ENCODE measurements around the gene MGARP. TPM values are rescaled to one million over a fixed set of nuclear protein-coding genes. Genes with fewer than 3 reads are reported as not detected.
"Not testable (repeated sequence)": the region's sequence is repeated elsewhere in the genome, so short reads cannot be mapped to it uniquely, and the experiment has no call there.

Gene MGARP
- total RNA-seq, 2 experiments from 2014 or later = not detected

DNA sequence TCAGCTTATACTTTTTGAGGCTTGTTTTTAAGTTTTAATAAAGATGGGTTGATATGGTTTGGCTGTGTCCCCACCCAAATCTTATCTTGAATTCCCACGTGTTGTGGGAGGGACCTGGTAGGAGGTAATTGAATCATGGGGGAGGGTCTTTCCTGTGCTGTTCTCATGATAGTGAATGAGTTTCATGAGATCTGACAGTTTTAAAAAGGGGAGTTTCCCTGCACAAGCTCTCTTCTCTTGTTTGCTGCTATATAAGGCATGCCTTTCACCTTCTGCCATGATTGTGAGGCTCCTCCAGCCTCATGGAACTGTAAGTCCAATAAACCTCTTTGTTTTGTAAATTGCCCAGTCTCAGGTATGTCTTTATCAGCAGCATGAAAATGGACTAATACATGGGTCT is 42.0 kb upstream of the MGARP start:
- H3K4me3 ChIP-seq (ENCODE audit: low read length); H3K9me3 Mint-ChIP-seq; H3K4me3 Mint-ChIP-seq; H3K27me3 ChIP-seq (ENCODE audit: control insufficient read depth in 1 of 2, insufficient read depth in 2 of 2, low read length in 2 of 2); H3K36me3 ChIP-seq (ENCODE audit: insufficient read depth, low read length); DNase-seq; ATAC-seq (ENCODE audit: poor library complexity); H3K9me3 ChIP-seq (ENCODE audit: control insufficient read depth in 1 of 2, insufficient read depth in 1 of 2, low read length in 2 of 2); H3K27ac Mint-ChIP-seq; intact Hi-C loops (cut with DNase I, micrococcal nuclease); POLR2A ChIA-PET; H3K27me3 Mint-ChIP-seq; H3K27ac ChIP-seq (ENCODE audit: low read depth in 1 of 2, low read length in 2 of 2): not testable (repeated sequence)
- Mint-ChIP-seq H3K4me1 (ENCODE audit: low read depth) (peaks cover 66% of the 10 kb centered on the region), H3K36me3 (ENCODE audit: low read depth) (peaks cover 30% of the 10 kb centered on the region)
- peaks cover 24% of the 10 kb centered on the region for H3K4me1 ChIP-seq (ENCODE audit: insufficient read depth, low read length)
- CTCF ChIA-PET = interaction anchor here (0.9 to 1.2 kb wide), 2 partner anchors 26 to 79 kb away, joined by 3 read pairs; no protein-coding TSS in a partner anchor

DNA sequence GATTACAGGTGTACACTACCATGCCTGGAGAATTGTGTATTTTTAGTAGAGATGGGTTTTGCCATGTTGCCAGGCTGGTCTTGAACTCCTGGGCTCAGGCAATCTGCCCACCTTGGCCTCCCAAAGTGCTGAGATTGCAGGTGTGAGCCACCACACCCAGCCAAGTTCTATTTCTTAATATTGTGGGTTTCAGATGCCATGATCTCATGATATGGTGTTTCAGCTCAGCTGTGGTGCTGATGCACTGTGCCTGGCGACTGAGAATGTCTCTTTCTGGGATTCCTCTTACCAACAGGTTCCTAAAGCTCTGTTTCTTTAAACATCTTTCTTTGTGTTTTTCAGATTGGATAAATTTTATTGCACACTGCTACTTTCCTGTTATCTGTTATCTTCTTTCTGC is 39.5 kb upstream of the MGARP start:
- TF ChIP-seq, protein P1, sequence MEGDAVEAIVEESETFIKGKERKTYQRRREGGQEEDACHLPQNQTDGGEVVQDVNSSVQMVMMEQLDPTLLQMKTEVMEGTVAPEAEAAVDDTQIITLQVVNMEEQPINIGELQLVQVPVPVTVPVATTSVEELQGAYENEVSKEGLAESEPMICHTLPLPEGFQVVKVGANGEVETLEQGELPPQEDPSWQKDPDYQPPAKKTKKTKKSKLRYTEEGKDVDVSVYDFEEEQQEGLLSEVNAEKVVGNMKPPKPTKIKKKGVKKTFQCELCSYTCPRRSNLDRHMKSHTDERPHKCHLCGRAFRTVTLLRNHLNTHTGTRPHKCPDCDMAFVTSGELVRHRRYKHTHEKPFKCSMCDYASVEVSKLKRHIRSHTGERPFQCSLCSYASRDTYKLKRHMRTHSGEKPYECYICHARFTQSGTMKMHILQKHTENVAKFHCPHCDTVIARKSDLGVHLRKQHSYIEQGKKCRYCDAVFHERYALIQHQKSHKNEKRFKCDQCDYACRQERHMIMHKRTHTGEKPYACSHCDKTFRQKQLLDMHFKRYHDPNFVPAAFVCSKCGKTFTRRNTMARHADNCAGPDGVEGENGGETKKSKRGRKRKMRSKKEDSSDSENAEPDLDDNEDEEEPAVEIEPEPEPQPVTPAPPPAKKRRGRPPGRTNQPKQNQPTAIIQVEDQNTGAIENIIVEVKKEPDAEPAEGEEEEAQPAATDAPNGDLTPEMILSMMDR (IDR thresholded peaks at IDR 0.05) = no peak
- POLR2A ChIA-PET = interaction anchor here (1.2 kb wide), 1 partner anchor 18 kb away, joined by 3 read pairs; the partner anchor contains the start of gene NAA15
- no peak overlapping the region for H3K4me3 ChIP-seq (ENCODE audit: low read length)
- peaks cover 75% of the 10 kb centered on the region for H3K4me1 Mint-ChIP-seq (ENCODE audit: low read depth)
- H3K4me1 ChIP-seq (ENCODE audit: insufficient read depth, low read length) = peaks cover 39% of the 10 kb centered on the region
- no peaks in the 10 kb centered on the region for H3K36me3 ChIP-seq (ENCODE audit: insufficient read depth, low read length)
- no peak overlapping the region for H3K4me3 Mint-ChIP-seq
- no peaks in the 10 kb centered on the region for H3K27me3 ChIP-seq (ENCODE audit: control insufficient read depth in 1 of 2, insufficient read depth in 2 of 2, low read length in 2 of 2)
- ATAC-seq (ENCODE audit: poor library complexity) (no peak), DNase-seq (no peak)
- H3K9me3 ChIP-seq (ENCODE audit: control insufficient read depth in 1 of 2, insufficient read depth in 1 of 2, low read length in 2 of 2) = no peaks in the 10 kb centered on the region
- CTCF ChIA-PET = no interaction called here
- H3K27ac ChIP-seq (ENCODE audit: low read depth in 1 of 2, low read length in 2 of 2) = no peak overlapping the region
- peak overlapping the region; percentile 25 for H3K27ac Mint-ChIP-seq
- no peaks in the 10 kb centered on the region for H3K9me3 Mint-ChIP-seq
- H3K27me3 Mint-ChIP-seq = no peaks in the 10 kb centered on the region
- H3K36me3 Mint-ChIP-seq (ENCODE audit: low read depth) = peaks cover 19% of the 10 kb centered on the region
- intact Hi-C loops (cut with DNase I, micrococcal nuclease) = no loop called here

DNA sequence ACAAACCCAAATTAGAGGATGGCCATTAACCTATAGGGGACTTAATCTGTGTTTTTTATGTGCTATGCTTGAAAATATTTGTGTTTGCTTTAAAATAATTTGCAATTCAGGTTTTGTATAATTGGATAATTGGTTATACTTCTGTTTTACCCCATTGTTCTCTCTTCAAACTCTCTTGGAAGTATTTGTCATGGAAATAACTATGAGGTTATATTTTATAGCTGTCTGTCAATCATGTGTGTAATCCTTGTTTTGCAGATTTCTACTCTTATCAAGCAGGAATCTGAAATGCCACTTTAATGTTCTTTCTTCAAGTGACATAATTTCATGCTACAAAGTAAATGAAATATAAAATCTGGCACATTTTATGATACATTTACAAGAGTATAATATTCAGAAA is 37.6 kb upstream of the MGARP start:
- Histone ChIP-seq H3K27me3 (ENCODE audit: control insufficient read depth in 1 of 2, insufficient read depth in 2 of 2, low read length in 2 of 2) (no peaks in the 10 kb centered on the region), H3K4me3 (ENCODE audit: low read length) (no peak overlapping the region), H3K36me3 (ENCODE audit: insufficient read depth, low read length) (no peaks in the 10 kb centered on the region), H3K27ac (ENCODE audit: low read depth in 1 of 2, low read length in 2 of 2) (no peak overlapping the region), H3K4me1 (ENCODE audit: insufficient read depth, low read length) (peaks cover 49% of the 10 kb centered on the region), H3K9me3 (ENCODE audit: control insufficient read depth in 1 of 2, insufficient read depth in 1 of 2, low read length in 2 of 2) (no peaks in the 10 kb centered on the region)
- CTCF ChIA-PET = no interaction called here
- no peak for ATAC-seq (ENCODE audit: poor library complexity)
- no peak for DNase-seq
- Mint-ChIP-seq H3K27ac (peak overlapping the region; percentile 60), H3K27me3 (no peaks in the 10 kb centered on the region), H3K9me3 (no peaks in the 10 kb centered on the region), H3K36me3 (ENCODE audit: low read depth) (peaks cover 18% of the 10 kb centered on the region), H3K4me3 (no peak overlapping the region), H3K4me1 (ENCODE audit: low read depth) (peaks cover 75% of the 10 kb centered on the region)
- TF ChIP-seq, protein P1 (IDR thresholded peaks at IDR 0.05) = no peak
- POLR2A ChIA-PET = interaction anchor here (1.0 kb wide), 1 partner anchor 15 kb away, joined by 3 read pairs; the partner anchor contains the start of gene NDUFC1
- intact Hi-C loops (cut with DNase I, micrococcal nuclease) = no loop called here

DNA sequence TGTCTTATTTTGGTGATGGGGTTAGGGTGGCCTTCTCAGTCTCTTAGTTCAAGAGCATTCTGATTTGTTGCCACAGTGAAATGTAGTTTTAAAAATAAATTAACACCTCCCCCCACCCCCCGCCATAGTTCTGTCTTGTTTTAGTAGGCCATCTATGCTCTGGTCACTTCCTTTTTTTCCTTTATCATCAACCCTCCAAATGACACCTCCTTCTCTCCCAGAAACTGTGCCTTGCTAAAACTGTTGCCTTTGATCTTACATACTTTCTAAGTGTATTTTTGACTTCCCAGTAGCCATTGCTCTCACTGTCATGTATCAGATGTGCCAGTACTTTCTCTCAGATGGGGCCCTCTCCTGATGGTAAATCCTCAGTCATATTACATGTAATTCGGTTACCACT is 36.7 kb upstream of the MGARP start:
- Histone ChIP-seq H3K9me3 (ENCODE audit: control insufficient read depth in 1 of 2, insufficient read depth in 1 of 2, low read length in 2 of 2) (no peaks in the 10 kb centered on the region), H3K4me1 (ENCODE audit: insufficient read depth, low read length) (peaks cover 51% of the 10 kb centered on the region), H3K36me3 (ENCODE audit: insufficient read depth, low read length) (no peaks in the 10 kb centered on the region), H3K27ac (ENCODE audit: low read depth in 1 of 2, low read length in 2 of 2) (no peak overlapping the region), H3K27me3 (ENCODE audit: control insufficient read depth in 1 of 2, insufficient read depth in 2 of 2, low read length in 2 of 2) (no peaks in the 10 kb centered on the region), H3K4me3 (ENCODE audit: low read length) (no peak overlapping the region)
- DNase-seq (no peak), ATAC-seq (ENCODE audit: poor library complexity) (no peak)
- TF ChIP-seq, protein P1 (IDR thresholded peaks at IDR 0.05) = no peak
- CTCF ChIA-PET = no interaction called here
- H3K4me1 Mint-ChIP-seq (ENCODE audit: low read depth) = peaks cover 75% of the 10 kb centered on the region
- H3K4me3 Mint-ChIP-seq = peak overlapping the region; percentile 5
- intact Hi-C loops (cut with DNase I, micrococcal nuclease) = no loop called here
- peak overlapping the region; percentile 60 for H3K27ac Mint-ChIP-seq
- H3K36me3 Mint-ChIP-seq (ENCODE audit: low read depth) = peaks cover 18% of the 10 kb centered on the region
- POLR2A ChIA-PET = no interaction called here
- no peaks in the 10 kb centered on the region for H3K9me3 Mint-ChIP-seq
- no peaks in the 10 kb centered on the region for H3K27me3 Mint-ChIP-seq
